ENCODE measurements around the gene APLP2.
"Not testable (repeated sequence)": the region's sequence is repeated elsewhere in the genome, so short reads cannot be mapped to it uniquely, and the experiment has no call there.

The APLP2 gene

DNA sequence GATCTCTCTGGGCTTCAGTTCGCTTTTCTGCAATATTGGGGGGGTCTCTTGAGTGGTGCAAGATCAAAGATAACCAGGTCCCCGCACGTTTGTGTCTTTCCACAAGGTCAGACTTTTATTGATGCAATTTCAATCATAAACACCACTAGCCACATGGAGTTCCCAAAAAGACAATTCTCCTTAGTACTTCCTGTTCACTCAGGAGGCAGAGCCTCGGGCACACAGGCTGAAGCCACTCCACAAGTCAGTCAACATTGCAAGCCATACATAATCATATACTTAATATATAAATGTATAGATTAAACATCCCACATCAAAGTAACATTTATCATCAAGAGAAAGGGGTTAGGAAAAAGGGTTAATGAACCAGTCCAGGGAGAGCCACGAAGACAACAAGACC is 101.8 kb downstream of the APLP2 start:
- peaks cover 0 to 11% (median 5%) of the 10 kb centered on the region in 5 donors for H3K27me3 ChIP-seq (ENCODE audit: control insufficient read depth in 5 of 5, insufficient read depth in 4 of 5, low read length in 5 of 5)
- no peaks in the 10 kb centered on the region for H3K36me3 ChIP-seq (ENCODE audit: control insufficient read depth in 5 of 5, insufficient read depth in 5 of 5, low read length in 5 of 5)
- no peaks in the 10 kb centered on the region for H3K4me1 ChIP-seq (ENCODE audit: control insufficient read depth in 5 of 5, insufficient read depth in 5 of 5, low read length in 5 of 5)
- peaks cover 0 to 7% (median 5%) of the 10 kb centered on the region in 5 donors for H3K9me3 ChIP-seq (ENCODE audit: control insufficient read depth in 5 of 5, low read length in 5 of 5)
- H3K27ac ChIP-seq (ENCODE audit: low read depth, low read length), result no peak overlapping the region
- H3K4me3 ChIP-seq (ENCODE audit: low read depth in 1 of 5, low read length in 5 of 5), result no peak overlapping the region
- H3K9ac ChIP-seq (ENCODE audit: low read length in 5 of 5), result no peak overlapping the region

DNA sequence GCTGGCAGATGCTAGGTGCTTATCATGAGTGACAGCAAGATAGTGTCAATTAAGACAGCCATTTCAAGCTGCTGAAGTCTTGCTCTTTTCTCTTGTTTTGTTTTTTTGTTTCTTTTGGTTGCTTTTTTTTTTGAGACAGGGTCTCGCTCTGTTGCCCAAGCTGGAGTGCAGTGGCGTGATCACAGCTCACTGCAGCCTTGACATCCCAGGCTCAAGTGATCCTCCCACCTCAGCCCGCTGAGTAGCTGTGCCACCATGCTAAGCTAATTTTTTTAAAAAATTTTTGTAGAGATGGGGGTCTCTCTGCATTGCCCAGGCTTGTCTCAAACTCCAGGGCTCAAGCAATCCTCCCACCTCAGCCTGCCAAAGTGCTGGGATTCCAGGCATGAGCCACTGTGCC is 102.3 kb downstream of the APLP2 start:
- H3K27me3 ChIP-seq (ENCODE audit: control insufficient read depth in 5 of 5, insufficient read depth in 4 of 5, low read length in 5 of 5), result peaks cover 0 to 11% (median 5%) of the 10 kb centered on the region in 5 donors
- not testable (repeated sequence) for H3K4me1 ChIP-seq (ENCODE audit: control insufficient read depth in 5 of 5, insufficient read depth in 5 of 5, low read length in 5 of 5); H3K4me3 ChIP-seq (ENCODE audit: low read depth in 1 of 5, low read length in 5 of 5); H3K9ac ChIP-seq (ENCODE audit: low read length in 5 of 5); H3K27ac ChIP-seq (ENCODE audit: low read depth, low read length); H3K9me3 ChIP-seq (ENCODE audit: control insufficient read depth in 5 of 5, low read length in 5 of 5); H3K36me3 ChIP-seq (ENCODE audit: control insufficient read depth in 5 of 5, insufficient read depth in 5 of 5, low read length in 5 of 5)

GRCh38 chr11:130174642-130175041 is 104.9 kb downstream of the APLP2 start:
- no peak overlapping the region for H3K4me3 ChIP-seq (ENCODE audit: low read depth in 1 of 5, low read length in 5 of 5)
- H3K36me3 ChIP-seq (ENCODE audit: control insufficient read depth in 5 of 5, insufficient read depth in 5 of 5, low read length in 5 of 5), result no peaks in the 10 kb centered on the region
- H3K27ac ChIP-seq (ENCODE audit: low read depth, low read length), result no peak overlapping the region
- peaks cover 0 to 5% (median 0%) of the 10 kb centered on the region in 5 donors for H3K27me3 ChIP-seq (ENCODE audit: control insufficient read depth in 5 of 5, insufficient read depth in 4 of 5, low read length in 5 of 5)
- H3K9ac ChIP-seq (ENCODE audit: low read length in 5 of 5), result no peak overlapping the region
- H3K9me3 ChIP-seq (ENCODE audit: control insufficient read depth in 5 of 5, low read length in 5 of 5), result peaks cover 0 to 7% (median 5%) of the 10 kb centered on the region in 5 donors
- H3K4me1 ChIP-seq (ENCODE audit: control insufficient read depth in 5 of 5, insufficient read depth in 5 of 5, low read length in 5 of 5), result peaks cover 0 to 17% (median 10%) of the 10 kb centered on the region in 5 donors

DNA sequence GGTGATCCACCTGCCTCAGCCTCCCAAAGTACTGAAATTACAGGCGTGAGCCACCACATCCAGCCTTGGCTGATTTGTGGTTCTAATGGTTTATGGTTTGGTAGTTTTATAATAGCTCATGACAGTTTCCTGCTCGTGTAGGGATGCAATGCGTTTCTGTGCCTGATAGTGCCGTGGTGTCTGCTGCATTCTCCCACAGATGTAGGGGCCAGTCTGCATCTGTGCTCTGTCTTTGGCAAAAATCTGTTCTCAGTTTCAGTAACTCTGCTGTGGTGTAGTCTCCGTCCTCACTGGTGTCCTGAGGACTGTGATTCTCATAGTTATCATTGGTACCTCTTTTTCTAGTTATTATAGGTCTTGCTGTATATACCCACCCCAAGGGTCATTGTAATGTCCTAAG is 106.2 kb downstream of the APLP2 start:
- Histone ChIP-seq H3K4me3 (ENCODE audit: low read depth in 1 of 5, low read length in 5 of 5) (no peak overlapping the region), H3K27me3 (ENCODE audit: control insufficient read depth in 5 of 5, insufficient read depth in 4 of 5, low read length in 5 of 5) (no peaks in the 10 kb centered on the region), H3K9me3 (ENCODE audit: control insufficient read depth in 5 of 5, low read length in 5 of 5) (peaks cover 0 to 7% (median 5%) of the 10 kb centered on the region in 5 donors), H3K27ac (ENCODE audit: low read depth, low read length) (no peak overlapping the region), H3K4me1 (ENCODE audit: control insufficient read depth in 5 of 5, insufficient read depth in 5 of 5, low read length in 5 of 5) (peaks cover 0 to 29% (median 17%) of the 10 kb centered on the region in 5 donors), H3K36me3 (ENCODE audit: control insufficient read depth in 5 of 5, insufficient read depth in 5 of 5, low read length in 5 of 5) (no peaks in the 10 kb centered on the region), H3K9ac (ENCODE audit: low read length in 5 of 5) (no peak overlapping the region)

- no peaks in the 10 kb centered on the region for H3K36me3 ChIP-seq (ENCODE audit: control insufficient read depth in 5 of 5, insufficient read depth in 5 of 5, low read length in 5 of 5)
- peaks cover 0 to 39% (median 18%) of the 10 kb centered on the region in 5 donors for H3K4me1 ChIP-seq (ENCODE audit: control insufficient read depth in 5 of 5, insufficient read depth in 5 of 5, low read length in 5 of 5)
- no peak overlapping the region for H3K9ac ChIP-seq (ENCODE audit: low read length in 5 of 5)
- peaks cover 0 to 7% (median 5%) of the 10 kb centered on the region in 5 donors for H3K9me3 ChIP-seq (ENCODE audit: control insufficient read depth in 5 of 5, low read length in 5 of 5)
- H3K27ac ChIP-seq (ENCODE audit: low read depth, low read length), result no peak overlapping the region
- H3K27me3 ChIP-seq (ENCODE audit: control insufficient read depth in 5 of 5, insufficient read depth in 4 of 5, low read length in 5 of 5), result no peaks in the 10 kb centered on the region
- H3K4me3 ChIP-seq (ENCODE audit: low read depth in 1 of 5, low read length in 5 of 5), result no peak overlapping the region
Observed at GRCh38 chr11:130177782-130178181, 108.1 kb downstream of the APLP2 start.

DNA sequence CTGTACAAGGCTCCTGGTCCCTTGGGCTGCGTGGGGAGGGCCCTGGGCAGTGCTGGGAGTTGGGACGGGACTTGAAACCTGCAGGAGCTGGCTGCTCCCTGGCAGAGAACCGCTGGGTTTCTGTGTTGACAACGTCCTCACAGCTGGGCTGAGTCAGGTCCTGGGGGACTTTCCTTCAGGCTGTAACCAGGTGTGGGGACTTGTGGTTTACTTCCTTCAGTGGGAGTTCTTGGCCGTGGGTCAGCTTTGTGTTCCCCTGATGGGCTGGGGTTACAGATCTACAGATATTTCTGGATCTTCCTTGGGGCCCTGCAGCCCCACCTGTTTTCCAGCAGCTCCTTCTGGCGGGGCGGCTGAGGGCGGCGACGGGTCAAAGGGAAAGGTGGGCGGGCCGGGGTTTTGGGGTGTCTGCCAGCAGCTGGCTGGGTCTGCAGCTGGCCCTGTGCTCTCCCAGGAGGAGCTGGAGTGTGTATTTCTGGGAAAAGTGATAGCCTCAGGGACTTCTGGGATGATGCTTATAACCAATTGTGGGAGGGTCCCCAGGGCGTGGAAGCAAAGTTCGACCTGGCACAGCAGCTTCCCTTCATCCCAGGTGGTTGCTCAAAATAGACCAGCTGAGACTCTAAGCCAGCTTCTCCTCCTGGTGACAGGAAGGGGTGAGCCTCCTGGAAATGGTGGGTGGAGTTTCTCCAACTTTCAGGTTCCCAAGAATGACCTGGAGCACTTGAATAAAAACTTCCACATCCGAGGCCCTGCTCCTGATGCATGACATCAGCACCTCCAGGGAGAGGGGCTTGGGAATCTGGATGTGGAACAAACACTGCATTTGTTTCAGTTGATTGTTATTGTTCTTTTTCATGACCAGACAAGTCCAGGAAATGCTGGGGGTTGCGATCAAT is 109.0 kb downstream of the APLP2 start:
- Histone ChIP-seq H3K9me3 (ENCODE audit: control insufficient read depth in 5 of 5, low read length in 5 of 5) (peaks cover 0 to 7% (median 5%) of the 10 kb centered on the region in 5 donors), H3K27me3 (ENCODE audit: control insufficient read depth in 5 of 5, insufficient read depth in 4 of 5, low read length in 5 of 5) (no peaks in the 10 kb centered on the region), H3K36me3 (ENCODE audit: control insufficient read depth in 5 of 5, insufficient read depth in 5 of 5, low read length in 5 of 5) (no peaks in the 10 kb centered on the region), H3K27ac (ENCODE audit: low read depth, low read length) (no peak overlapping the region), H3K4me3 (ENCODE audit: low read depth in 1 of 5, low read length in 5 of 5) (no peak overlapping the region), H3K4me1 (ENCODE audit: control insufficient read depth in 5 of 5, insufficient read depth in 5 of 5, low read length in 5 of 5) (peaks cover 0 to 39% (median 18%) of the 10 kb centered on the region in 5 donors), H3K9ac (ENCODE audit: low read length in 5 of 5) (no peak overlapping the region)

GRCh38 chr11:130179396-130180306 is 110.0 kb downstream of the APLP2 start:
- H3K9ac ChIP-seq (ENCODE audit: low read length in 5 of 5), result no peak overlapping the region
- H3K4me1 ChIP-seq (ENCODE audit: control insufficient read depth in 5 of 5, insufficient read depth in 5 of 5, low read length in 5 of 5), result peaks cover 0 to 39% (median 18%) of the 10 kb centered on the region in 5 donors

GRCh38 chr11:130180491-130180890 is 110.8 kb downstream of the APLP2 start:
- no peaks in the 10 kb centered on the region for H3K9me3 ChIP-seq (ENCODE audit: control insufficient read depth in 5 of 5, low read length in 5 of 5)
- H3K4me3 ChIP-seq (ENCODE audit: low read depth in 1 of 5, low read length in 5 of 5), result no peak overlapping the region
- H3K4me1 ChIP-seq (ENCODE audit: control insufficient read depth in 5 of 5, insufficient read depth in 5 of 5, low read length in 5 of 5), result peaks cover 0 to 39% (median 18%) of the 10 kb centered on the region in 5 donors
- no peaks in the 10 kb centered on the region for H3K36me3 ChIP-seq (ENCODE audit: control insufficient read depth in 5 of 5, insufficient read depth in 5 of 5, low read length in 5 of 5)
- H3K27me3 ChIP-seq (ENCODE audit: control insufficient read depth in 5 of 5, insufficient read depth in 4 of 5, low read length in 5 of 5), result no peaks in the 10 kb centered on the region
- H3K9ac ChIP-seq (ENCODE audit: low read length in 5 of 5), result no peak overlapping the region
- no peak overlapping the region for H3K27ac ChIP-seq (ENCODE audit: low read depth, low read length)

More at GRCh38 chr11:130179396-130180306, 110.0 kb downstream of the APLP2 start:
- H3K4me3 ChIP-seq (ENCODE audit: low read depth in 1 of 5, low read length in 5 of 5), result no peak overlapping the region
- H3K36me3 ChIP-seq (ENCODE audit: control insufficient read depth in 5 of 5, insufficient read depth in 5 of 5, low read length in 5 of 5), result no peaks in the 10 kb centered on the region
- peaks cover 0 to 5% (median 3%) of the 10 kb centered on the region in 5 donors for H3K9me3 ChIP-seq (ENCODE audit: control insufficient read depth in 5 of 5, low read length in 5 of 5)
- H3K27ac ChIP-seq (ENCODE audit: low read depth, low read length), result no peak overlapping the region
- no peaks in the 10 kb centered on the region for H3K27me3 ChIP-seq (ENCODE audit: control insufficient read depth in 5 of 5, insufficient read depth in 4 of 5, low read length in 5 of 5)

DNA sequence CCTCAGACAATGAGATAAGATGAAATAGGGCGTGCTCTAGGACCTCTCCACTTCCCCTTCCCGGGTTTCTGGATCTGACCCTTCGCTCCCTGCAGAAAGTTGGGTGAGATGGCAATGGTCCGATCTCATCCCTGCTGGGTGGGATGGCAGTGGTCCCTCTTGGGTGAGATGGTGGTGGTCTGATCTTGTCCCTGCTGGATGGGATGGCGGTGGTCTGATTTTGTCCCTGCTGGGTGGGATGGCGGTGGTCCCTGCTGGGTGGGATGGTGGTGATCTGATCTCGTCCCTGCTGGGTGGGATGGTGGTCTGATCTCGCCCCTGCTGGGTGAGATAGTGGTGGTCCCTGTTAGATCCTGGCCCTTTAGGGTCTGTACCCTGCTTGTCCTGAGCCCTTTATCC is 111.2 kb downstream of the APLP2 start:
- H3K4me1 ChIP-seq (ENCODE audit: control insufficient read depth in 5 of 5, insufficient read depth in 5 of 5, low read length in 5 of 5), result peaks cover 0 to 39% (median 18%) of the 10 kb centered on the region in 5 donors
- H3K9ac ChIP-seq (ENCODE audit: low read length in 5 of 5), result no peak overlapping the region
- no peak overlapping the region for H3K4me3 ChIP-seq (ENCODE audit: low read depth in 1 of 5, low read length in 5 of 5)
- no peaks in the 10 kb centered on the region for H3K27me3 ChIP-seq (ENCODE audit: control insufficient read depth in 5 of 5, insufficient read depth in 4 of 5, low read length in 5 of 5)
- H3K36me3 ChIP-seq (ENCODE audit: control insufficient read depth in 5 of 5, insufficient read depth in 5 of 5, low read length in 5 of 5), result no peaks in the 10 kb centered on the region
- no peak overlapping the region for H3K27ac ChIP-seq (ENCODE audit: low read depth, low read length)
- no peaks in the 10 kb centered on the region for H3K9me3 ChIP-seq (ENCODE audit: control insufficient read depth in 5 of 5, low read length in 5 of 5)

Measured in subcutaneous abdominal adipose tissue (tissue), 5 donors.